Activated T-helper 2 cell treated with anti-CD3 and anti-CD28 coated beads, Interferon-gamma antibody, Interleukin-2, Interleukin-4, amounts not matched to agents 10 μg/mL and 5 μg/mL and 100 μg/mL, durations not matched to agents 14 hours and 24 hours and 36 hours (primary cell): ENCODE results near the gene SBK2. TPM values are rescaled to one million over a fixed set of nuclear protein-coding genes. Genes with fewer than 3 reads are reported as not detected.
"Not testable (repeated sequence)": the region's sequence is repeated elsewhere in the genome, so short reads cannot be mapped to it uniquely, and the experiment has no call there.

Experiments
- DNase-seq: peaks from one replicate; pipeline ENCODE4 v3.0.0; 2021; ENCODE audit warnings: low spot score
- H3K27ac Mint-ChIP-seq: one replicate; pipeline ENCODE4 v1.8.0; 2021; ENCODE audit warnings: mixed read lengths
- H3K27me3 Mint-ChIP-seq: one replicate; pipeline ENCODE4 v1.8.0; 2021; ENCODE audit warnings: low read depth, mixed read lengths
- H3K36me3 Mint-ChIP-seq: one replicate; pipeline ENCODE4 v1.8.0; 2021; ENCODE audit warnings: low read depth, mixed read lengths
- H3K4me1 Mint-ChIP-seq: one replicate; pipeline ENCODE4 v1.8.0; 2021; ENCODE audit warnings: low read depth, mixed read lengths
- H3K4me3 Mint-ChIP-seq: one replicate; pipeline ENCODE4 v1.8.0; 2021; ENCODE audit warnings: low read depth, mild to moderate bottlenecking, moderate library complexity, mixed read lengths
- H3K9me3 Mint-ChIP-seq: one replicate; pipeline ENCODE4 v1.8.0; 2021; ENCODE audit warnings: mixed read lengths
- intact Hi-C: fragments of 100-400 bp; cut with micrococcal nuclease; formaldehyde crosslinking; loops from one replicate; pipeline ENCODE4 v1.15.1; 2023
- total RNA-seq: library from RNA; stranded (reverse); gene quantifications from 2 replicates; pipeline ENCODE4 v1.2.3, GENCODE V29; 2022

SBK2 gene
- total RNA-seq, 1 donor from 2014 or later, result not detected

DNA sequence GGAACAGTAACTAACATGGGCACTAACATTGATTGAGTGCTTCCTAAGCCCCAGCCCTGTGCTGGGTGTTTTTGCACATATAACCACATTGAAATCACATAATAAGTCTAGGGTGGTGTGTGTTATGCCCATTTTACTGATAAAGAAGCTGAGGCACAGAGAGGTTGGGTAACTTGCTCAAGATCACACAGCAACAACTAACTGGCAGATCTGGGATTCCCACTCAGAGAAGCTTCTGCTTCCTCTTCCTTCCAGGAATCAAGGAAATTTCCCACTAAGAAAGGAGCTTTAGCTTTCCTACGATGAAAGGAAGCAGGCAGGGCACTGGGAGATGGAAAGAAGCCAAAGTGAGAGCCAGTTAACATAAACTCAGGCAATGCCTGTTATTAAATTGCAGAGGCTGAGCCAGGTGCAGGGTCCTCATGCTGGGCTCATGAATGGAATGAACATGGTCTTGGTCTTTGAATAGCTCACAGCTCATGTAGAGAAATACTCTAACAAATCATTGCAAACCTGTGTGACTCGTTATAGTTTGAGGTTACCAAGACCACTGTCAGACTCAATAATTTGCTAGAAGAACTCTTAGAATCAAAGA lies 38.6 kb downstream of the SBK2 start:
- Mint-ChIP-seq H3K9me3 (peaks cover 4% of the 10 kb centered on the region), H3K27me3 (no peaks in the 10 kb centered on the region), H3K27ac (no peak overlapping the region), H3K36me3 (peaks cover 4% of the 10 kb centered on the region), H3K4me1 (peaks cover 11% of the 10 kb centered on the region), H3K4me3 (no peak overlapping the region)
- intact Hi-C loops, result no loop called here
- no peak for DNase-seq

DNA sequence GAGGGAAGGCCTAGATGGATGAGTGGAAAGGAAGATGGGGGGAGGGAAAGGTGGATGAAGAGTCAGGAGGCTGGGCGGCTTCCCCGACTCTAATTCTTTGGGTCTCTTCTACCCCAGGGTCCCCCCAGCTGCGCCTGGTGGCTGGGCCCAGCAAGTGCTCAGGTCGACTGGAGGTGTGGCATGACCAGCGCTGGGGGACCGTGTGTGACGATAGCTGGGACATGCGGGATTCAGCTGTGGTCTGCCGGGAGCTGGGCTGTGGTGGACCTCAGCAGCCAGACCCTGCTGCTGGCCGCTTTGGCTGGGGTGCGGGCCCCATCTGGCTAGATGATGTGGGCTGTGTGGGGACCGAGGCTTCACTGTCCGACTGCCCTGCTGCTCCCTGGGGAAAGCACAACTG lies 39.2 kb downstream of the SBK2 start:
- Mint-ChIP-seq H3K4me3 (no peak overlapping the region), H3K36me3 (no peaks in the 10 kb centered on the region), H3K4me1 (peaks cover 9% of the 10 kb centered on the region), H3K9me3 (no peaks in the 10 kb centered on the region), H3K27me3 (no peaks in the 10 kb centered on the region), H3K27ac (no peak overlapping the region)
- no peak for DNase-seq
- intact Hi-C loops, result no loop called here

DNA sequence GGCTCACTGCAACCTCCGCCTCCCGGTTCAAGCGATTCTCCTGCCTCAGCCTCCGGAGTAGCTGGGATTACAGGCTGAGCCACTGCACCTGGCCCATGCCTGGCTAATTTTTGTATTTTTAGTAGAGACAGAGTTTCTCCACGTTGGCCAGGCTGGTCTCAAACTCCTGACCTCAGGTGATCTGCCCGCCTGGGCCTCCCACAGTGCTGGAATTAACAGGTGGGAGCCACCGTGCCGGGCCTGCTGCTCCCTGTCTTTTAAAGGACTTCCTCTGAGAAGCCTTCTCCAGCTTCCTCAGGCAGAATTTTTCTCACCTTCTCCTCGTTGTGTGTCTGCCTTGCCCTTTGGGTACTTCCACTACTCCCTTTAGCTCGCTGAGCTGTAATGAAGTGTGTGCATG lies 40.1 kb downstream of the SBK2 start:
- H3K36me3 Mint-ChIP-seq, intact Hi-C loops, H3K27ac Mint-ChIP-seq, H3K4me3 Mint-ChIP-seq, H3K4me1 Mint-ChIP-seq, DNase-seq, H3K9me3 Mint-ChIP-seq, H3K27me3 Mint-ChIP-seq: not testable (repeated sequence)

DNA sequence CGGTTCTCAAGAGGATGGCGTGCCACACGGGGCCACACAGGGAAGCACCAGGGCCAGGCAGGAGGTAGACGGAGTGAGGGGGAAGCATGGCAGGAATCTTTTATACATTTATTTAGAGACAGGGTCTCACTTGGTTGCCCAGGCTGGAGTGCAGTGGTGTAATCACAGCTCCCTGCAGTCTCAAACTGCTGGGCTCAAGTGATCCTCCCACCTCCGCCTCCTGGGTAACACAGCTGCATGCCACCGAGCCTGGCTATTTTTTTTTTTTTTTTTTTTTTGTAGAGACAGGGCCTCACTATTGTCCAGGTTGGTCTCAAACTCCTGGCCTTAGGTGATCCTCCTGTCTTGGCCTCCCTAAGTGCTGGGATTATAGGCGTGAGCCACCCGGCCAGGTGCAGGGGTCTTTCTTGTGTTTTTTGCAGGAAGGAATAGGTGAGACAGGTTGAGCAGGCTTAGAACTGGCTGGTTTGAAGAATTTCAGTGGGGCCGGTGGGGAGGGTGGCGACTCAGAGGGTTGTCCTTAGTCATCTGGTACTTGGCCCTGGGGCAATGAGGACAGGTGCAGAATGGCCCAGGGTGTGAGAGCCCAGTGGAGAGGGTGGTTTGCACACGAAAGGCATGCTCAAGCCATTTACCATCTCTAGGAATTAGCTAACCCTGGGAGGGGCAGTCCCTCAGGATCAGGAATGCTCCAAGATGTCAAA lies 41.1 kb downstream of the SBK2 start:
- Mint-ChIP-seq H3K4me3 (no peak overlapping the region), H3K27ac (no peak overlapping the region), H3K27me3 (peaks cover 2% of the 10 kb centered on the region), H3K9me3 (no peaks in the 10 kb centered on the region), H3K4me1 (no peaks in the 10 kb centered on the region), H3K36me3 (no peaks in the 10 kb centered on the region)
- intact Hi-C loops, result no loop called here
- no peak for DNase-seq

DNA sequence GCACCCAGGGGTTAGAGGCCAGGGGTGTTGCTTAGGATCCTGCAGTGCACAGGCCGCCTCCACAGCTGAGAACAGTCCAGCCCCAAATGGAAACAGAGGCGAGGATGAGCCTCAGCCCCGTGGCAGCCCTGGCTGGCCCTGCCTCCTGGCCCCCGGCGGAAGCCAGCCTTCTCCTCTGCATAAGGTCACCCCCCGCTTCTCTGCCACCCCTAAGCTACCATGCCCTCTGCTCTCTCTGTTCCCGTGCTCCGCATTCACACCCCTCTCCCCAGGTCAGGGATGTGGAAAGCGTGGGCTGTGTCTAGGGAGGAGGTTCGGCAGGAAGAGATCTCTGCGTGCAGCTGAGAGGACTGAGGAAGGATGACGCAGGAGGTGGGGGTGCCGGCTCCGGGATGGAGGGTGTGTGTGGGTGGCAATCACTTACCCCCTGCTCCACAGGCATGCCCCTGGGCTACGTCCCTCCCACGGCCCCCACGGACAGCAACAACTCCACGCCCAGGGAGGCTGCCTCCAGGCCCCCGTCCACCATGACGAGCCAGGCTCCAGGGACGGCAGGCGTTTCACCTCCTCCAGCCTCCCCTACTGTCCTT lies 42.7 kb downstream of the SBK2 start:
- Mint-ChIP-seq H3K36me3 (no peaks in the 10 kb centered on the region), H3K27me3 (peaks cover 2% of the 10 kb centered on the region), H3K27ac (no peak overlapping the region), H3K4me3 (peak overlapping the region; percentile 26), H3K4me1 (no peaks in the 10 kb centered on the region), H3K9me3 (no peaks in the 10 kb centered on the region)
- intact Hi-C loops, result no loop called here
- no peak for DNase-seq

DNA sequence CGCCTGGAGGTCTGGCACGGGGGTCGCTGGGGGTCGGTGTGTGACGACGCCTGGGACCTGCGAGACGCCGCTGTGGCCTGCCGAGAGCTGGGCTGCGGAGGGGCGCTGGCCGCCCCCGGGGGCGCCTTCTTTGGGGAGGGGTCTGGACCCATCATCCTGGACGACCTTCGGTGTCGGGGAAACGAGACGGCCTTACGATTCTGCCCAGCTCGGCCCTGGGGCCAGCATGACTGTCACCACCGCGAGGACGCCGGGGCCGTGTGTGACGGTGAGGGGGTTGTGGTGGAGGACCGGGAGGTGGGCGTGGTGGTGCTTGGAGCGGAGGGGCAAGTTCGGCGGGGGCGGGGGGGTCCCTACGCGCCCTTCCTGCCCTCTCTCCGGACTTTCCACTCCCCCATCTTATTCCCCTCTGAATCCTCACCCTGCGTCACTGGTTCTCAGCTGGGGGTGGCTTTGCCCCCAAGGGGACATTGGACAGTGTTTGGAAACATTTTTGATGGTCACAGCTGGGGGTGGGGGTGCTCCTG lies 43.2 kb downstream of the SBK2 start:
- H3K36me3 Mint-ChIP-seq, result no peaks in the 10 kb centered on the region
- no peaks in the 10 kb centered on the region for H3K9me3 Mint-ChIP-seq
- H3K27me3 Mint-ChIP-seq, result peaks cover 2% of the 10 kb centered on the region
- H3K4me3 Mint-ChIP-seq, result no peak overlapping the region
- no peak overlapping the region for H3K27ac Mint-ChIP-seq
- no peaks in the 10 kb centered on the region for H3K4me1 Mint-ChIP-seq
- intact Hi-C loops, result no loop called here
- no peak for DNase-seq

DNA sequence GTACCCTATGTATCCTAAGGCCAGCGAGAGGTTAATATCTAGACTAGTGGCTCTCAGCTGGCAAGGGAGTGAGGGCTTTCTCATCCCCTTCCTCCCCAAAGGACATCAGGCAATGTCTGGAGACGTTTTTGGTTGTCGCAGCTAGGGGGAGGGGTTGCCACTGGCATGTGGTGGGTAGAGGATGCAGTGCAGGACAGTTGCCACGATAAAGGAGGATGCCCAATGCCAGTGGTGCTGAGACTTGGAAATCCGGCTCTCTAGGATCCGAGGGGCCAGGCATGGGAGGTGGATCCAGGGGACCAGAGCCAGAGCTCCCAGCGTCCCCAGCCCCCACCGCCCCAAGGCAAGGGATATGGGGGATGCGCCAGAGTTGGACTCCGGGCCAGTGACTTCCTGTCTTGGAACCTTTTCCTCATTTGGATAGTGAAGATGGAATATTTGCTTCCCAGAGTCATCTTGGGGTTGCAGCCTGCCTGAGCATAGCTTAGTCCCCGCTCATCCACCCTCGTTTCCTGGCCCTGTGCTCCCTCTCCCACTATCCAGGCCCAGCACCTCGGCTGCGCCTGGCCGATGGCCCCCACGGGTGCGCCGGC lies 43.8 kb downstream of the SBK2 start:
- H3K27me3 Mint-ChIP-seq, result peaks cover 2% of the 10 kb centered on the region
- intact Hi-C loops, result no loop called here
- H3K9me3 Mint-ChIP-seq, result no peaks in the 10 kb centered on the region
- no peak overlapping the region for H3K27ac Mint-ChIP-seq
- no peaks in the 10 kb centered on the region for H3K36me3 Mint-ChIP-seq
- no peak overlapping the region for H3K4me3 Mint-ChIP-seq
- H3K4me1 Mint-ChIP-seq, result no peaks in the 10 kb centered on the region
- no peak for DNase-seq

DNA sequence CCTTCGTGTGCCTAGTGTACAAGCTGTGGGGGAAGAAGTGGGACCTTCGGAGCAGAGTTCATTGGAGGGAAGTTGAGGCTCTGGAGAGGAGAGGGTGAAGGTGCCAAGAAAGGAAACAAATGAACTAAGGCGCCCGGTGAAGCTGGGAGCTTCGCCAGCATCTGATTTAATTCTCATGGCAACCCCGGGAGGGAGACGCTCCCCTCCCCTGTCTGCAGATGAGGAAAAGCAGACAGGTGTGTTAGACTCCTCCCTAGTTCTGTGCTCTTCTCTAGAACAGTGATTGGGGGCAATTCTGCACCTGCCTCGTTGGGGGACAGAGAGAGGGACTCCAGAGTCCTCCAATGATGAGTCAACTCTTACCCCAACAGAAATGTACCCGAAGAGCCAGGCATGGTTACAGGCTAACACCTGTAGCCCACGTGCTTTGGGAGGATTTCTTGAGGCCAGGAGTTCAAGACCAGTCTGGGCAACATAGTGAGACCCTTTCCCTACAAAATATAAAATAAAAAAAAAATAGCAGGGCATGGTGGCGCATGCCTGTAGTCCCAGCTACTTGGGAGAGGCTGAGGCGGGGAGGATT lies 44.5 kb downstream of the SBK2 start:
- Mint-ChIP-seq H3K4me3 (no peak overlapping the region), H3K27ac (no peak overlapping the region), H3K9me3 (no peaks in the 10 kb centered on the region), H3K36me3 (no peaks in the 10 kb centered on the region), H3K4me1 (peaks cover 2% of the 10 kb centered on the region), H3K27me3 (peaks cover 2% of the 10 kb centered on the region)
- no peak for DNase-seq
- intact Hi-C loops, result no loop called here

DNA sequence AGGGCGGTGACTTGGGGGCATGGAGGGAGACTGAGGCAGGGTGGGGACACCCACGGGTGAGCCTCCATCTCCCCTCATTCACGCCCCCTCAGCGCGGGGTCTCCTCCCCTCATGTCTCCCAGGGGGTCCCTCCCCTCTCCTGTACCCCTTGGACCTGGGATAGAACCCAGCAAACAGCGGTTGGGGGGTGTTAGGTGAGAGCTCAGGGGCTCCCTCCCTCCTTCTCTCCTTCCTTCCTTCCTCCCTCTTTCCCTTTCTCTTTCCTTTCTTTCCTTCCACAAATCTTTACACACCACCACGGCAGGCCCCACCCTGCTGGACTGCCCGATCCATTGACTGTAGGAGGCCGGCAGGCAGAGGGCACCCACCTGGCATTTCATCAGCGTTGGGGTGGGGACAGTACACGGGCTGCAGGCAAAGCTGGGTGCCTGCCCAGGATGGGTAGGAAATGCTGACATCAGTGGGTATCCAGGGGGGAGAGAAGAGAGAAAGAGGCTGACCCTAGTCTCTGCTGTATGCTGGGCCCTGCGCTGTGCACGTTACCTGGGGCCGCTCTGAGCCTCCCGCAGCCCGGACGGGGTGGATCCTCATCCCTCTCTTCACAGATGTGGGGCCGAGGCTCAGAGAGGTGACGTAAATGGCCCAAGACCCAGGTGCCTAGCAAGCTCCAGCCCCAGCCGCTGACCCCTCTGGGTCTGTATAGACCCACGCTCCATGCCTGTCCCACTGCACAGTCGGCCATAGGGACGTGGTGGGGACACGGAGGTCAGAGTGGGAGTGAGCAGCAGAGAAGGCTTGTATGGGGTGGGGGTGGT lies 45.2 kb downstream of the SBK2 start:
- peaks cover 2% of the 10 kb centered on the region for H3K27me3 Mint-ChIP-seq
- no peak for DNase-seq
- H3K9me3 Mint-ChIP-seq, result no peaks in the 10 kb centered on the region
- H3K4me1 Mint-ChIP-seq, result peaks cover 8% of the 10 kb centered on the region
- no peak overlapping the region for H3K27ac Mint-ChIP-seq
- no peaks in the 10 kb centered on the region for H3K36me3 Mint-ChIP-seq
- H3K4me3 Mint-ChIP-seq, result no peak overlapping the region
- intact Hi-C loops, result no loop called here

DNA sequence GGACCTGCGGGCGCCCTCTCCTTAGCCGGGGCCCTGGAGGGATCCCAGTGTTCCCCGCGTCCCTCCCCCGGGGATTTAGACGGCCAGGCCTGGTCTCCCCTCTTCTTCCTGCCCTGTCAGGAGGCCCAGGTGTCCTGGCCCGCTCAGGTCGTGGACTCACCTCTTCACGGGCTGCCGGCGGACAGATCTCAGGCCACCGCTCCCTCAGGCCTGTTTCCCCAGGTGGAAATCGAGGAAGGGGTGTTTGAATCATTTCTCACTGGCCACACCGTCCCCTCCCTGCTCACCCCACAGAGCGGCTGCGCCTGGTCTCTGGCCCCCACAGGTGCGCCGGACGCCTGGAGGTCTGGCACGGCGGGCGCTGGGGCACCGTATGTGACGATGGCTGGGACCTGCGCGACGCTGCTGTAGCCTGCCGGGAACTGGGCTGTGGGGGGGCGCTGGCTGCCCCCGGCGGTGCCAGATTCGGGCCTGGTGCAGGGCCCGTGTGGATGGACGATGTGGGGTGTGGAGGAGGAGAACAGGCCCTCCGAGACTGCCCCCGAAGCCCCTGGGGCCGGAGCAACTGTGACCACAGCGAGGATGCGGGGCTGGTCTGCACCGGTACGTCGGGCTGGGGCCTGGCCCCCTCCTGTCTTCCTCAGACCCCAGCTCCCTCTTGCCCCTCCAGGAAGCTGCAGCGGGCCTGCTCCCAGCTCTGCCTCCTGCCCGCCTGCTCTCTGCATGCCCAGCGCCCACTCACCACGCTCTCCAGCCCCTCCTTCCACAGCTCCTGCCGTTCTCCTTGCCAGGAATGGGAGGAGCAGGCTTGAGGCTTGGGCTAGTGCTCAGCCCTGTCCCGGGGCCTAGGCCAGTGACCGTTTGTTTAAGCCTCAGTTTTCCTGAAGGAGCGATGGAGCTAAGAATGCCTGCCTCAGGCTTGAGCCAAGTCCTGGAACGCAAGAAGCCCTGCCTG lies 46.2 kb downstream of the SBK2 start:
- H3K36me3 Mint-ChIP-seq, result no peaks in the 10 kb centered on the region
- intact Hi-C loops, result no loop called here
- H3K4me1 Mint-ChIP-seq, result peaks cover 12% of the 10 kb centered on the region
- H3K9me3 Mint-ChIP-seq, result no peaks in the 10 kb centered on the region
- H3K27me3 Mint-ChIP-seq, result peaks cover 2% of the 10 kb centered on the region
- H3K27ac Mint-ChIP-seq, result no peak overlapping the region
- no peak overlapping the region for H3K4me3 Mint-ChIP-seq
- DNase-seq, result no peak

DNA sequence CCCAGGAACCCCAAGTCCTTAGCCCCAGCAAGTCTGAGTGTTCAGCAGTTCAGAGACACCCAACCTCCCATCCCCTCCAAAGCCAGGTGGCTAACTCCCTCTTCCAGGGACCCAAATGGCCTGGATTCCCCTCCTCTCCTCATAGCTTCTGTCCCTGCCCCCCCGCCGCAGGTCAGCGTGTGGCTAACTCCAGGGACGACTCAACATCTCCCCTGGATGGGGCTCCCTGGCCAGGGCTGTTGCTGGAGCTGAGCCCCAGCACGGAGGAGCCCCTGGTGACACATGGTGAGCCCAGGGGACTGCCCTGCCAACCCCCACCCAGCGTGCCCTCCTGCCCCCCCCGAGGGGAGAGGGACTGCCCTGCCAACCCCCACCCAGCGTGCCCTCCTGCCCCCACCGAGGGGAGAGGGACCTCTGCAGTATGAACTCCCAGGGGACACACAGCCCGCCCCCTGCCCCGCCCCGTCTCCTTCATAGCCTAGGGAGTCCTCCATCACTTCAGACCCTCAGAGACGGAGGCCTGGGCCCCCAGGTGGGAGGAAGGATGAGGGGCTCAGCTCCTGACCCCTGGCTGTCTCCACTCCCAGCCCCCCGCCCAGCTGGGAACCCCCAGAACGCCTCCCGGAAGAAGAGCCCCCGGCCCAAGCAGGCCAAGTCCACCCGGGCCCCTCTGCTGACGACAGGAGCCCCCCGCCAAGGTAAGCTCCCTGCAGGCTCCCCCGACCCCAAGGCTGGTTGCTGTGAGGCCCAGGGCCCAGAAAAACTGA lies 47.0 kb downstream of the SBK2 start:
- intact Hi-C loops, result no loop called here
- peaks cover 2% of the 10 kb centered on the region for H3K27me3 Mint-ChIP-seq
- DNase-seq, result no peak

More for the DNA sequence above, 47.0 kb downstream of the SBK2 start:
- H3K27ac Mint-ChIP-seq, result no peak overlapping the region
- H3K4me3 Mint-ChIP-seq, result no peak overlapping the region
- H3K36me3 Mint-ChIP-seq, result no peaks in the 10 kb centered on the region
- H3K9me3 Mint-ChIP-seq, result no peaks in the 10 kb centered on the region
- peaks cover 12% of the 10 kb centered on the region for H3K4me1 Mint-ChIP-seq
